GM12875 (cell line): ENCODE data around the gene MAML2.

Source experiments
- H3K4me3 ChIP-seq: one replicate; pipeline ENCODE4 v1.5.1; 2011; ENCODE audit warnings: low read depth, low read length, control low read depth
- CTCF ChIP-seq: IDR thresholded peaks from 2 replicates; pipeline ENCODE4 v1.5.1; 2011; ENCODE audit warnings: low read depth, mild to moderate bottlenecking, control low read depth, inconsistent platforms, low read length, moderate library complexity, borderline replicate concordance; ENCODE audit not compliant: insufficient read depth

MAML2 gene

GRCh38 chr11:96139691-96140090, 203.3 kb downstream of the MAML2 start:
- no peak for TF ChIP-seq CTCF
- no peak overlapping the region for H3K4me3 ChIP-seq

- TF ChIP-seq CTCF: no peak
- H3K4me3 ChIP-seq: no peak overlapping the region
Observed at GRCh38 chr11:96137373-96137772, 205.6 kb downstream of the MAML2 start.

DNA sequence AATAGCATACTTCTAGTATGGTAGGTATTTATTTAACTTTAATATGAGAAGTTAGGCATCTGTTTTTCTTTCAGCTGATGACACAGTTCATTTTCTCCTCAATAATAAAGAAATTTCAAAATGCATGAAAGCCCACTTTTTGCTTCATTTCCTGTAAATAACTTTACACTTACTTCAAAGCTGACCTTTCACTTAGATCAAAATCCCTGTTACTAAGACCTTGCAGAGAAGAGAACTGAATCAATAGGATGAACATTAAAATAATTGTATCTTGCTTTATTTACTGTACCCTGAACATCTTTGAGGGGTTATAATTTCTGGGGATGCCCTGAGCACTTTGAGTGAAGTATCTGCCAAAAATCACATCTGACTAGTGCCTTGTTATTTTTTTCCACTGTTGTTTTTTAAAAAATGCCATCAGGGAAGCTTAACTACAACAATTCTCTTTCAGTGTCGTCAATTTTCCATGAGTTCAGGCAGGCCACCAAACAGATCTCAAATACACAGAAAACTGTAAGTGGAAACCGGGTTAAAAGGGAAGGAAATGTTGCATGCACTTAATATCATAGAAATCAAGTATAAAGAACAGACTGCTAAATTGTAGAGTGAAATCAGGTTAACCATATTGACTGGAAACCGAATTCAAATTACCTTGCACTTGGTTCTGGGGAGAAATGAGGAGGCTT, 206.2 kb downstream of the MAML2 start:
- no peak for TF ChIP-seq CTCF
- H3K4me3 ChIP-seq: no peak overlapping the region

DNA sequence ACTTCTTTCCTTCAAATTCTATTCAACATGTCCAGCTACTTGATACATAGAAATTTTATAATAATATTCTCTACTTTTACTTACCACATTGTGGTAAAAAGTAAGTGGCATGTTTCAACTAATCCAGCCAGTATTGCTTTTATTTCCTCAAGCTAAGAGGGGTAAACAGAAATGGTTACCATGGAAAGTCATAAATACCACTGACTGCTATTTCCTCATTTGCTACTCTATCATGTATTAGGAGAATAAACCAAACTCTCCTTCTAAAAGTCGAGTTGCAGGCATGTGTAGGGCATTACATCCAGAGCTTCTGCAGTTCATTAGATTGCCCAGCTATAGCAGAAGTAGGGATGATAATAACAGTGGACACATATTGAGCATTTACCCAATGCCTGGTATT, 208.4 kb downstream of the MAML2 start:
- H3K4me3 ChIP-seq: no peak overlapping the region
- no peak for TF ChIP-seq CTCF

DNA sequence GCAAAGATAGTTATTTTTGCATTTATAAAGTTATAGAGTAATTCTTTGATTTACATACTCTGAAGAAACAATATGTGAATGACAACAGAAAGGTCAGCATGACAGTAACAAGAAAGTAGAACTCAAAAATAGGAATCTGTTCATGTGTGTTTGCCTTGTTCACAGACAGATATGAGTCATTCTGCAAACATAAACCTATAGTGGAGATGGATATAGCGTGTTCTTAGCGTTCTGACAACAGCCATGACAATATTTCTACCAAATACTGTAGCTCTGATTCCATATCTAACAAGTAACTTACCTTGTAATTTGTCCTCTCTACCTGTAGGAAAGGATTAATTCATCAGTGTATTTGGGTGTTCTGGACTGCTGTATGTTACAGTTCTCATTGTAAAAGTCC, 210.6 kb downstream of the MAML2 start:
- H3K4me3 ChIP-seq: no peak overlapping the region
- TF ChIP-seq CTCF: no peak

DNA sequence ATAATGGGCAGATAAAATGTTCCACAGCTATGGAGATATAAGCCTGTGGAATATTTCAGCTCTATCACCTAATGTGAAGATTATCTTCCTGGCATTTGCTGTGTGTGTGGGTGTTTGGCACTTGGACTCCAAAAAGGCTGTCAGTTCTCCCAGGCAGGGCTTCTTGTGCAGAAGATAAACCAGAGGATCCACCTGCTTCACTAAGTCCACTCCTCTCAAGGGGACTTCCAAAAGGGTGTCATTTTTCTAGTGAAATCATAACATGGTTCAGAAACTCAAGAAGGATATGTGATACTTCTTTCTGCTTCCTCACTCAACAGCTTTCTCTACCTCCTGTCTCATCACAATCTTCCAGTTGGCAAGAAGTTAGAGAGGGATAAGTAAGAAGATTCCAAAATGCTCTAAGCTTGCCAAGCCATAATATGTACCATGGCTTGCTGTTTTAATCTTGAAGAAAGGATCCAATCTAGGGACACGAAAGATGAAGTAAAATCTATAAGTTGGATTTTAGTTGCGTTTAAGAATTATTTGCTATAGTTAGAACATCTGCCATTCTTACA, 212.9 kb downstream of the MAML2 start:
- H3K4me3 ChIP-seq: no peak overlapping the region
- no peak for TF ChIP-seq CTCF

DNA sequence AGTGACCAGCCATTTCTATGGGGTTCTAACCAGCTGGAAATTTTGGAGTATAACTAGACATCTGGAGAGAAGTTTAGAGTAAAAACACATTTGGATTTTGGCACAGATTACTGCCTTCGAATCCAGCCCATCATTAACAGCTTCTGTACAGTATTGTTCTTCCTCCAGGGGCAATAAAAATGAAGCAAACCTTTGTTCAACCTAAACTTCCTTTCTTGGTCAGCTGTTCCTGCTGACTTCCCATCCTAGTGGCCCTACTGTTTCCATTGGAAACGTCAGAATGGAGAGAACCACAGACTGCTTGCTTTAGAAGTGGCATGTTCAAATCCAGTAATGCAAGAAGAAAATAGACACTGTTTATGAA, 215.4 kb downstream of the MAML2 start:
- no peak for TF ChIP-seq CTCF
- H3K4me3 ChIP-seq: no peak overlapping the region
